ENCODE results near the gene AK9.
A peak's percentile ranks its signal among the peaks of the same experiment; 100 is the strongest.

The AK9 gene

DNA sequence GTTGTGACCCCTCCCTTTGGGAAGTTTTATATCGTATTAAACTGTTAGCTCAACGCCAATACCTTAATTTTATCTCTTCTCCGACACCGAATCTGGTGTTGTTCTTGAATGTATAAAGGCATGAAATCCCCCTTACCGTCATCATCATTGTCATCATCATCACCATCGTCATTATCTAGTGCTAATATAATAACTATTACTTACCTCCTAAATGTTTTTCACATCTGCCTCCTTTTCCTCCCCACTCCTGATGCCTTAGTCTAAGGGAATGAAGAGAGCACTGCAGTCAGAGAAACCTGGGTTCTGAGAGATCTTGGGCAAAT, 207.3 kb downstream of the AK9 start:
- Histone ChIP-seq H3K9me3 (no peaks in the 10 kb centered on the region), H3K4me1 (peaks cover 6% of the 10 kb centered on the region; the same call in 1 of the 2 replicates), H3K36me3 (peaks cover 31% of the 10 kb centered on the region), H3K27me3 (peaks cover 6% of the 10 kb centered on the region; the same call in 1 of the 2 replicates), H3K4me3 (ENCODE audit: low read depth, low read length) (peak overlapping the region; percentile 57)
- TF ChIP-seq, protein P1, sequence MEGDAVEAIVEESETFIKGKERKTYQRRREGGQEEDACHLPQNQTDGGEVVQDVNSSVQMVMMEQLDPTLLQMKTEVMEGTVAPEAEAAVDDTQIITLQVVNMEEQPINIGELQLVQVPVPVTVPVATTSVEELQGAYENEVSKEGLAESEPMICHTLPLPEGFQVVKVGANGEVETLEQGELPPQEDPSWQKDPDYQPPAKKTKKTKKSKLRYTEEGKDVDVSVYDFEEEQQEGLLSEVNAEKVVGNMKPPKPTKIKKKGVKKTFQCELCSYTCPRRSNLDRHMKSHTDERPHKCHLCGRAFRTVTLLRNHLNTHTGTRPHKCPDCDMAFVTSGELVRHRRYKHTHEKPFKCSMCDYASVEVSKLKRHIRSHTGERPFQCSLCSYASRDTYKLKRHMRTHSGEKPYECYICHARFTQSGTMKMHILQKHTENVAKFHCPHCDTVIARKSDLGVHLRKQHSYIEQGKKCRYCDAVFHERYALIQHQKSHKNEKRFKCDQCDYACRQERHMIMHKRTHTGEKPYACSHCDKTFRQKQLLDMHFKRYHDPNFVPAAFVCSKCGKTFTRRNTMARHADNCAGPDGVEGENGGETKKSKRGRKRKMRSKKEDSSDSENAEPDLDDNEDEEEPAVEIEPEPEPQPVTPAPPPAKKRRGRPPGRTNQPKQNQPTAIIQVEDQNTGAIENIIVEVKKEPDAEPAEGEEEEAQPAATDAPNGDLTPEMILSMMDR (IDR thresholded peaks at IDR 0.05; ENCODE audit: low read depth, low read length), result no peak
- no peak for DNase-seq

GRCh38 chr6:109482905-109483734, 207.9 kb downstream of the AK9 start, which contains the start of gene ZBTB24:
TSS of gene ZBTB24 (minus strand) at chr6:109483219. CDS start at chr6:109482026, 1,193 bp downstream.
- TF ChIP-seq, protein P1 (IDR thresholded peaks at IDR 0.05; ENCODE audit: low read depth, low read length), result no peak
- H3K27me3 ChIP-seq, result peaks cover 6% of the 10 kb centered on the region; the same call in 1 of the 2 replicates
- no peaks in the 10 kb centered on the region for H3K9me3 ChIP-seq
- peak within 1 kb of the TSS; percentile 90 for H3K4me3 ChIP-seq (ENCODE audit: low read depth, low read length)
- peaks cover 6% of the 10 kb centered on the region; the same call in 1 of the 2 replicates for H3K4me1 ChIP-seq
- peaks cover 33% of the 10 kb centered on the region for H3K36me3 ChIP-seq
- peak; percentile 98 for DNase-seq

DNA sequence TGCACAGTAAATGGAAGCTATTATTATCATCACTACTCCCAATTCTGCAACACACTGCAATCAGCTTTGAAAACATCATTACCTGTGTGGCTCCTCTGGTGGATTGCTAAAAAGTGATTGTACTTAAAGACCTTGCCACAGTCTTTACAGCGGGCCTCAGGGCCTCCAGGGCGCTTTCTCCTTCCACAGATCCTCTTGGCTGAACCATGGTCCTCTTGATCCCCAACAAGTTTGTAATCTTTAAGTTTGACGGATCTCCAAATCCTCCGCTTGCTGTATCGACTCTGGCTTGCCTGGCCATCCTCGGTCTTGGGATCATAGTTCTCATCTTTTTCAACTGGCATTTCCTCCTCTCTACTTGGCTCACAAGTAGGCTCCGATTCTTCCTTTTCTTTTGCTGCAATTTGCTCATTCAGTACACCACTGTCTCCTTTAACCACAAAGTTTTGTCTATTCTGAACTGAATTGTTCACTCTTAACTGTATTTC, 210.0 kb downstream of the AK9 start:
- Histone ChIP-seq H3K27me3 (peaks cover 3% of the 10 kb centered on the region; the same call in 1 of the 2 replicates), H3K9me3 (no peaks in the 10 kb centered on the region), H3K36me3 (peaks cover 45% of the 10 kb centered on the region), H3K4me3 (ENCODE audit: low read depth, low read length) (no peak overlapping the region; the same call in 1 of the 2 replicates), H3K4me1 (peaks cover 6% of the 10 kb centered on the region; the same call in 1 of the 2 replicates)
- TF ChIP-seq, protein P1 (IDR thresholded peaks at IDR 0.05; ENCODE audit: low read depth, low read length), result no peak
- no peak for DNase-seq

GRCh38 chr6:109478841-109479624, 212.0 kb downstream of the AK9 start:
- H3K27me3 ChIP-seq, result peaks cover 2% of the 10 kb centered on the region; the same call in 1 of the 2 replicates
- no peak overlapping the region for H3K4me3 ChIP-seq (ENCODE audit: low read depth, low read length)
- TF ChIP-seq, protein P1 (IDR thresholded peaks at IDR 0.05; ENCODE audit: low read depth, low read length), result no peak
- no peak for DNase-seq
- peaks cover 6% of the 10 kb centered on the region; the same call in 1 of the 2 replicates for H3K4me1 ChIP-seq
- H3K9me3 ChIP-seq, result no peaks in the 10 kb centered on the region
- H3K36me3 ChIP-seq, result peaks cover 63% of the 10 kb centered on the region

DNA sequence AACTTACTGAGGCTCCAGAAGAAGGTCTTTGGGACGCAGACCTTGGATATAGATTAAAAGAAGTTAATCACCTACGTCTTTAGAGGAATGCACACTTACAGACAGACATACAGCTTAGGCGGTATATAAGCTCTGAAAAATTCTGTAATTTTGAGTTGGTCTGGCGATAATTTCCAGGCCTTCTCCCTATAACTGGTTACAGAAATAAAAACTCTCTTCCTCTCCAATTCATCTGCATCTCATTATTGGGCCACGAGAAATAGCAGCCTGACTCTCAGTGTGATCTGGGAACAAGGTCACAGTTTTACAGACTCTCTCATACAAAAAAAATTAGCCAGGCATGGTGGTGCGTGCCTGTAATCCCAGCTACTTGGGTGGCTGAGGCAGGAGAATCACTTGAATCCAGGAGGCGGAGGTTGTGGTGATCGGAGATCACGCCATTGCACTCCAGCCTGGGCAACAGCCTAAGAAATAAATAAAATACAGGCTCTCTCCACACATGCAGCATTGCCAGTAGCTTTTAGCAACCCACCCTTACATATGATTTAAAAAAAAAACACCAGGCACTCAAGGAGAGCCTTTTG, 212.7 kb downstream of the AK9 start:
- Histone ChIP-seq H3K36me3 (peaks cover 66% of the 10 kb centered on the region), H3K4me3 (ENCODE audit: low read depth, low read length) (no peak overlapping the region), H3K9me3 (no peaks in the 10 kb centered on the region), H3K27me3 (no peaks in the 10 kb centered on the region), H3K4me1 (peaks cover 6% of the 10 kb centered on the region; the same call in 1 of the 2 replicates)
- no peak for DNase-seq
- TF ChIP-seq, protein P1 (IDR thresholded peaks at IDR 0.05; ENCODE audit: low read depth, low read length), result no peak
